ENCODE measurements around the gene BCAS4.

The BCAS4 gene

DNA sequence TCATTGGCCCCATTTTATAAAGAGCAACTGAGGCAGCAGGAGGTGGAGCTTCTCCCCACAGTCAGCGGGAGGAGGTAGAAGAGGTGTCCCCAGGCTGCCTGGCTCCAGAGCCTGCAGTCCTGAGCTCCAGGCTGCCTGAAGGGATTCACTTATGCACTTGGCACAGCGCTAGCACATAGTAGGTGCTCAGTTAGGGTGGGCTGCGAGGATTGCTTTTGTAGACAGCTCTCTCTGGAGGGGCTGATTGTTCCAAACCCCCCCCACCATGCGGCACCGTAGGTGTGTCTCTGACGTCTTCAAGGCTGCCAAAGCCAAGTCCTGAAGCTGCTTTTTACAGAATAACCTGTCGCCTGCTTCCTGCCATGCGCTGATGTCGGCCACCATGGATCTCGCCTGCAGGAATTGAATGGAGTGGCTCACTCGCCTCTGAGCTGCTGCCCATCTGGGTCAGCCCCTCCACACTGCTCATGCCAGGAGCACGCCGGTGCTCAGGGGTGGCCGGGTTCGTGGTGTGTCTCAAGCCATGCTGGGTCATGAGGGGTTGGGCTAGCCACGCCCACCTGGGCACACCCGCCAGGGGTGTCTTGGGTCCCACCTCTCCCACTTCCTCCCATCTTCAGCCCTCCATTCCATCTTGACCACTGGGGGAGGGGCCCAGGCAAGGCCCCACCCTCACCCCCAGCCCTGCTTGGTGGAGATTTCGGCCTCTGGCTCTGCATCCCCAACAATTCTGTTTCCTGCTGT is 59.8 kb downstream of the BCAS4 start:
- Histone ChIP-seq H3K9ac (ENCODE audit: low read depth, low read length) (no peak overlapping the region), H3K36me3 (ENCODE audit: insufficient read depth, low read length) (no peaks in the 10 kb centered on the region)

DNA sequence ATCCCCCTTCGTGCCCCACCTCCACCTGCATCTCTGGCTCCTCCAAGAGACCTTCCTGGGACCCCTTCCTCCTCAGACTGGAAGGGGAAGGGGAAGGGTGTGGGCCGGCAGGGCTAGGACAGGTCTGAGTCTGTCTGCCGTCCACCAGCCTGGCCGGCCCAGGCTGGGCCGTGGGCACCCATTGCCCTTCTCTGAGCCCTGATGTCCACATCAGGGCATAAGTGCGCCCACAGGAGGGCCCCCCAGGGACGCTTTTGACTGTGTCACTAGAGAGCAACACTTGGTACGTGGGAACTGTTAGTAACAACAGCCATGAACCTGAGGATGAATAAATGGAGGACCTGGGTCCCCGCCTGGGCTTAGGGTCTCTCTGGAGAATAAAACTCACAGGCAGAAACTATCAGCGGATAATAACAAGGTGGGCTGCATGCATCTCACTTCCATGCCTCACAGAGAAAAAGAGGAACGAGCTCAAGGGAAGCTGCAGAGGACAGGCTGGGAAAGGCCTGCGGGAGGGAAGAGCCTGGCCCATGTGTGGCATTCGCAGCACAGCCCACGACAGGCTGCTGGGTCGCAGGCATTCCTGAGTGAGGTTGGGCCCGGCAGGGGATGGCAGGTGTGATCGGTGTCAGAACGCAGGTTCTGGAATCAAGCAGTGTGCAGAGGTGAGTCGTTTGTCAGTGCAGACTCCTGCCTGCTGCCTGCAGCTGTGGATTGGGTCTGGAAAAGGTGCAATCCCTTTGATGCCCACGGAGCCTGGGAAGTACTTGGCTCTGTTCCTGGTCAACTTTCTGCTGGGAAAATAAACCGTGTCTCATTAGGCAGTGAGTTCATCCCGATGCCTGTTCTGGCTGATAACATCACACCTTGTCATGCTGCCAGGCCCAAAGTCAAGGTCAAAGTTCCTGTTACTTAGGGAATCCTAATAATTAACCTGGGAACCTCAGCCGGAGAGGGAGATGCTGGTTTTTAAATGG is 60.9 kb downstream of the BCAS4 start:
- Histone ChIP-seq H3K4me2 (ENCODE audit: low read length) (no peak overlapping the region), H3K9ac (ENCODE audit: low read depth, low read length) (no peak overlapping the region), H3K9me3 (replicated peaks; ENCODE audit: low read length) (no peaks in the 10 kb centered on the region), H3K4me3 (ENCODE audit: low read length) (no peak overlapping the region), H3K27me3 (ENCODE audit: control insufficient read depth, insufficient read depth, low read length) (no peaks in the 10 kb centered on the region), H3K36me3 (ENCODE audit: insufficient read depth, low read length) (no peaks in the 10 kb centered on the region), H3K4me1 (ENCODE audit: control insufficient read depth, insufficient read depth, low read length) (no peaks in the 10 kb centered on the region)

More for the DNA sequence above, 59.8 kb downstream of the BCAS4 start:
- Histone ChIP-seq H3K9me3 (replicated peaks; ENCODE audit: low read length) (no peaks in the 10 kb centered on the region), H3K27me3 (ENCODE audit: control insufficient read depth, insufficient read depth, low read length) (no peaks in the 10 kb centered on the region), H3K4me2 (ENCODE audit: low read length) (no peak overlapping the region), H3K4me3 (ENCODE audit: low read length) (no peak overlapping the region), H3K4me1 (ENCODE audit: control insufficient read depth, insufficient read depth, low read length) (no peaks in the 10 kb centered on the region)

DNA sequence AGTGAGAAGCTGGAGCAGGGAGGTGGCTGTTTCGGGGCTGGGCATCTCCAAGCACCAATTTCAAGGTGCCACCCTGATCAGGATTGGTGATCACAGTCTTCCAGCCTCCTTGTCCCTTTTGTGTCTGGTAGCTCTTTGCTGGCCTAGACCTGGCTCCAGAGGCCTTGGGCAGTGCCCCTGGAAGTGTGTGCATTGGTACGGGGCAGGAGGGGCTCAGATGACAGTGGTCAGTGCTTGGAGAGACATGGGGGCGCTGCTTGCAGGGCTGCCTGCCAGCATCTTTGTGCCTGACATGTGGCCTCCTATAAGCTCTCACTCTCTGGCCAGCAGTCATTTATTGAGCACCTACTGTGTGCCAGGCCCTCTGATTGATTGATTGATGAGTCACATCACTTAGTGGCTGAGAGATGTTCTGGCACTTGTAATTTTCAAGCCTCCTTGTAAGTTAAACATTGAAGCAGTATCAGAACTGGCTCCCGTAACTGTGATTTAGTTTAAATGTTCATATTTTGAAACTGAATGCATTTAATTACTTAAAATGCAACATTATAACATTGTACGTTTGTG is 61.7 kb downstream of the BCAS4 start:
- Histone ChIP-seq H3K36me3 (ENCODE audit: insufficient read depth, low read length) (no peaks in the 10 kb centered on the region), H3K4me1 (ENCODE audit: control insufficient read depth, insufficient read depth, low read length) (no peaks in the 10 kb centered on the region), H3K4me2 (ENCODE audit: low read length) (no peak overlapping the region), H3K9me3 (replicated peaks; ENCODE audit: low read length) (no peaks in the 10 kb centered on the region), H3K27me3 (ENCODE audit: control insufficient read depth, insufficient read depth, low read length) (no peaks in the 10 kb centered on the region), H3K4me3 (ENCODE audit: low read length) (no peak overlapping the region), H3K9ac (ENCODE audit: low read depth, low read length) (no peak overlapping the region)

DNA sequence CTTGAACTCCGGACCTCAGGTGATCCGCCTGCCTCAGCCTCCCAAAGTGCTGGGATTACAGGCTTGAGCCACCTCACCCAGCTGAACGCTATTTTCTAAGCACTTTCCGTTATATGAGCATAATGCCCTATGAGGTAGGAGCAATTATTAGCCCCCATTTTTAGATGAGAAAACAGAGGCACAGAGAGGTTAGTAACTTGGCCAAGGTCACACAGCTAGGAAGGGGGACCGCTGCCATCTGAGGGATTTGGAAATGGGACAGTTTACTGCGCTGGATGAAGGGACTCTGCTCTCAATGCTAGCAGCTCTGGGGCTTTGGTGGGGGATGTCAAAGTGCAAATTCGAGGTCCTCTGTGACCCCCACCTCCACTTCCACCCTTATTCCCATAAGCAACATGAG is 62.5 kb downstream of the BCAS4 start:
- H3K4me1 ChIP-seq (ENCODE audit: control insufficient read depth, insufficient read depth, low read length): no peaks in the 10 kb centered on the region
- H3K36me3 ChIP-seq (ENCODE audit: insufficient read depth, low read length): no peaks in the 10 kb centered on the region
- H3K4me2 ChIP-seq (ENCODE audit: low read length): no peak overlapping the region
- no peak overlapping the region for H3K9ac ChIP-seq (ENCODE audit: low read depth, low read length)
- no peaks in the 10 kb centered on the region for H3K9me3 ChIP-seq (replicated peaks; ENCODE audit: low read length)
- no peak overlapping the region for H3K4me3 ChIP-seq (ENCODE audit: low read length)
- no peaks in the 10 kb centered on the region for H3K27me3 ChIP-seq (ENCODE audit: control insufficient read depth, insufficient read depth, low read length)

DNA sequence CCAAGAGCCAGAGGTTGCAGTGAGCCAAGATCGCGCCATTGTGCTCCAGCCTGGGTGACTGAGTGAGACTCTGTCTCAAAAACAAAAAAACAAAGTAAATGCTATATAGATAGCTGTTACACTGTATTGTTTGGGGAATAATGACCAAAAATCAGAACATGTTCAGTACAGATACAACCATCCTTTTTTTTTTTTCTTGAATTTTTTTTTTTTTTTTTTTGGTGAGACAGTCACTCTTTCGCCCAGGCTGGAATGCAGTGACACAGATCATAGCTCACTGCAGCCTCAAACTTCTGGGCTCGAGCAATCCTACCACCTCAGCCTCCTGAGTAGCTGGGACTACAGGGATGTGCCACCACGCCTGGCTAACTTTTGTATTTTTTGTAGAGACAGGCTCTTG is 63.7 kb downstream of the BCAS4 start:
- Histone ChIP-seq H3K4me1 (ENCODE audit: control insufficient read depth, insufficient read depth, low read length) (no peaks in the 10 kb centered on the region), H3K9ac (ENCODE audit: low read depth, low read length) (no peak overlapping the region), H3K36me3 (ENCODE audit: insufficient read depth, low read length) (no peaks in the 10 kb centered on the region), H3K9me3 (replicated peaks; ENCODE audit: low read length) (no peaks in the 10 kb centered on the region), H3K4me3 (ENCODE audit: low read length) (no peak overlapping the region), H3K27me3 (ENCODE audit: control insufficient read depth, insufficient read depth, low read length) (no peaks in the 10 kb centered on the region), H3K4me2 (ENCODE audit: low read length) (no peak overlapping the region)

- no peak overlapping the region for H3K9ac ChIP-seq (ENCODE audit: low read depth, low read length)
- H3K4me3 ChIP-seq (ENCODE audit: low read length): no peak overlapping the region
- H3K36me3 ChIP-seq (ENCODE audit: insufficient read depth, low read length): no peaks in the 10 kb centered on the region
Measured at GRCh38 chr20:50859161-50859560, 64.3 kb downstream of the BCAS4 start.

DNA sequence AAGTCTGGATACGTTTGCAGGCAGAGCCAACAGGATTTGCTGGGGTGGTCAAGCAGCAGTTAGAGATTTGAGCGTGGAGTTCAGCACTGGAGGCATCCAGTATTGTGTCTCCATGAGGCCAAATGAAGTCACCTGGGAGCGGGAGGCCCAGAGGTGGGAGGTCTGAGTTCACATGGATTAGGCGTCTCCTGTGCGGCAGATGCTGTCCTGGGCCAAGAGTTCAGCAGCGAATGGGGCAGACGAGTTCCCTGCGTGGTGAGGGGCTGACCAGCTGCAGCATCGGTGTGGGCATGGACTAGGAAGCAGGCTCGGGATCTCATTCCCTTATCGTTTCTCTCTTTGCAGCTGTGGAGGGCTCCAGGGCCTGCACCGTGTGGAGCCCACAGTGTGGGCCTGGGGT is 66.2 kb downstream of the BCAS4 start:
- Histone ChIP-seq H3K4me2 (ENCODE audit: low read length) (no peak overlapping the region), H3K36me3 (ENCODE audit: insufficient read depth, low read length) (no peaks in the 10 kb centered on the region), H3K4me1 (ENCODE audit: control insufficient read depth, insufficient read depth, low read length) (no peaks in the 10 kb centered on the region), H3K4me3 (ENCODE audit: low read length) (no peak overlapping the region), H3K27me3 (ENCODE audit: control insufficient read depth, insufficient read depth, low read length) (no peaks in the 10 kb centered on the region), H3K9ac (ENCODE audit: low read depth, low read length) (no peak overlapping the region), H3K9me3 (replicated peaks; ENCODE audit: low read length) (no peaks in the 10 kb centered on the region)

More at GRCh38 chr20:50859161-50859560, 64.3 kb downstream of the BCAS4 start:
- no peaks in the 10 kb centered on the region for H3K4me1 ChIP-seq (ENCODE audit: control insufficient read depth, insufficient read depth, low read length)
- no peaks in the 10 kb centered on the region for H3K27me3 ChIP-seq (ENCODE audit: control insufficient read depth, insufficient read depth, low read length)
- no peak overlapping the region for H3K4me2 ChIP-seq (ENCODE audit: low read length)
- H3K9me3 ChIP-seq (replicated peaks; ENCODE audit: low read length): no peaks in the 10 kb centered on the region

DNA sequence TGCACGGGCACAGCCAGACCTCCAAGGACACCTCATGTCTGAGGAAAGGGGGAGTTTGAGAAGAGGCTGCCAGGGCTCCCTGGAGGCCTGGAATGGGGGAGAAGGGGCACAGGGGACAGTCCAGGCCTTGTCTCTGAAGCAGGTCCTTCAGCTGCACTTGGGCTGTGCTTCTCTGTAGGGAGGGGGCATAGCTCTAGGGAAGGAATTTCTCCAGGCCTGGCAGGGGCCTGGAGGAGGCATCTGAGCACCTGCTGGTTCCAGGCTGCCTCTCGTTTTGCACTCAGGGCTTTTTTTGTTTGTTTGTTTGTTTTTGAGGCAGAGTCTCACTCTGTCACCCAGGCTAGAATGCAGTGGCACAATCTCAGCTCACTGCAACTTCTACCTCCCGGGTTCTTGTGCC is 67.7 kb downstream of the BCAS4 start:
- Histone ChIP-seq H3K9ac (ENCODE audit: low read depth, low read length) (no peak overlapping the region), H3K4me2 (ENCODE audit: low read length) (no peak overlapping the region), H3K4me1 (ENCODE audit: control insufficient read depth, insufficient read depth, low read length) (no peaks in the 10 kb centered on the region), H3K4me3 (ENCODE audit: low read length) (no peak overlapping the region), H3K27me3 (ENCODE audit: control insufficient read depth, insufficient read depth, low read length) (no peaks in the 10 kb centered on the region), H3K36me3 (ENCODE audit: insufficient read depth, low read length) (no peaks in the 10 kb centered on the region), H3K9me3 (replicated peaks; ENCODE audit: low read length) (no peaks in the 10 kb centered on the region)

DNA sequence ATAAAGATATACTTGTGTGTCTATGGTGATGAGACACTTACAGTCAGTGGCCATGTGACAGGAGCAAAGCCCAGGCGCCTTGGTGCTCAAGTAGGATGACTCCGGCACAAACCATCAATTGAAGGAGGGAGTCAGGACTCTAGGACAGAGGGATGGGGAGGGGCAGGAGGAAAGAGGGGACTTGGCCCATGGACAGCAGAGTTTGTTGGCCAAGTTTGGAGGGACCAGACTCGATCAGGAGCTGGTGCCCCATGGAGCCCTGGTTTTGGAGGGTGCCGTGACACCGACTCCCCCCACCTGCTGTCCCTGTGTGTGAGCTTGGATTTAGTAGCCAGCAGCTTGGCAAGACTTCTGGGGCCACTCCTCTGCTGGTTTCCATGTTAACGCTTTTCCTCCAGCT is 70.3 kb downstream of the BCAS4 start:
- Histone ChIP-seq H3K9me3 (replicated peaks; ENCODE audit: low read length) (no peaks in the 10 kb centered on the region), H3K4me1 (ENCODE audit: control insufficient read depth, insufficient read depth, low read length) (no peaks in the 10 kb centered on the region), H3K4me2 (ENCODE audit: low read length) (no peak overlapping the region), H3K9ac (ENCODE audit: low read depth, low read length) (no peak overlapping the region), H3K36me3 (ENCODE audit: insufficient read depth, low read length) (no peaks in the 10 kb centered on the region), H3K27me3 (ENCODE audit: control insufficient read depth, insufficient read depth, low read length) (no peaks in the 10 kb centered on the region), H3K4me3 (ENCODE audit: low read length) (no peak overlapping the region)

DNA sequence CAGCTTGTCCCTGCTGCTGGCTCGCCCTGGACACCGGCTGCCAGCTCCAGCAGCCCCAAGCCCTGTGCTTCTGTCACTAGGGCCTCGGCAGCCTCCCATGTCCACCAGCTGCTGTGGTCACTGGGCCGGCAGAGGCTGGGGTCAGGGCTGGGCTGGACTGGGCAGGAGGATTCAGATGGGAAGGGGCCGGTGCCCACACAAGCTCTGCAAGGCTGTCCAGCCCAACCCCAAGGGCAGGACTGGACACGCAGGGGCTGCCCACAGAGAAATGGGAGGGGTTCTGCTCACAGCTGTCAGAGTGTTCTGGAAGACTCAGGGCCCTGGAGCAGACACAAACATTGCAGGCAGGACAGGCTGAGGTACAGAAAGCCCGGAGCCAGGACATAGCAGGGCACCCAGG is 70.7 kb downstream of the BCAS4 start:
- no peak overlapping the region for H3K9ac ChIP-seq (ENCODE audit: low read depth, low read length)
- H3K4me1 ChIP-seq (ENCODE audit: control insufficient read depth, insufficient read depth, low read length): no peaks in the 10 kb centered on the region
- H3K27me3 ChIP-seq (ENCODE audit: control insufficient read depth, insufficient read depth, low read length): no peaks in the 10 kb centered on the region
- H3K4me3 ChIP-seq (ENCODE audit: low read length): no peak overlapping the region
- H3K4me2 ChIP-seq (ENCODE audit: low read length): no peak overlapping the region
- H3K9me3 ChIP-seq (replicated peaks; ENCODE audit: low read length): no peaks in the 10 kb centered on the region
- no peaks in the 10 kb centered on the region for H3K36me3 ChIP-seq (ENCODE audit: insufficient read depth, low read length)

GRCh38 chr20:50866036-50866685 is 71.3 kb downstream of the BCAS4 start:
- H3K9me3 ChIP-seq (replicated peaks; ENCODE audit: low read length): no peaks in the 10 kb centered on the region
- no peaks in the 10 kb centered on the region for H3K36me3 ChIP-seq (ENCODE audit: insufficient read depth, low read length)
- H3K9ac ChIP-seq (ENCODE audit: low read depth, low read length): no peak overlapping the region
- H3K4me1 ChIP-seq (ENCODE audit: control insufficient read depth, insufficient read depth, low read length): no peaks in the 10 kb centered on the region
- no peaks in the 10 kb centered on the region for H3K27me3 ChIP-seq (ENCODE audit: control insufficient read depth, insufficient read depth, low read length)
- H3K4me3 ChIP-seq (ENCODE audit: low read length): no peak overlapping the region
- no peak overlapping the region for H3K4me2 ChIP-seq (ENCODE audit: low read length)

All from skeletal muscle satellite cell (primary cell).